Measurements from ENCODE around the gene CFAP58.

CFAP58 gene

DNA sequence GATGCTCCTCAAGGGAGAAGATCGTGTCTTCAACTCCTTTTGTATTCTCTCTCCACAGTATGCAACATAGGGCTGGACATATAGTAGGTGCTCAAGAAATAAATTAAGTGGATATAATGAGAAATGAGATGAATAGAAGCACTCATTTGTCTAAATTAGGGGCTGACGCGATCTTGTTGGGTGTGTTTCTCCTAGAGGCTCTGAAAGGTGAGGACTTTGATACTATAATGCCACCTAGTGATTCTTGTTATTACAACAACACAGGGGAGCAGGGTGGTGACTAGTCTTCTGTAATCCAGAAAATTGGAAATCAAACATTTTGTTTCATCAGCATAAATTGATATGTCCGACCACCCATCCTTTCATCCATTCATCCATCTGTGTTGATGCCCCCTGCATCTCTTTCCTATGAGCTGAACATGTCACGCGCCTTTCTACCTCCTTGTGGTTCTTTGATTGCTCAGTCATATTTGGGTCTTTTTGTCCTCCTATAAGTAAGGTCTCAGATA, 3.5 kb upstream of the CFAP58 start:
- Histone ChIP-seq H3K4me3 (IDR thresholded peaks at IDR 0.05; ENCODE audit: insufficient read depth, low read depth, low read length) (no peak overlapping the region), H3K9ac (no peak overlapping the region), H3K4me1 (ENCODE audit: low read depth, poor library complexity, severe bottlenecking) (peaks cover 29% of the 10 kb centered on the region), H3K27ac (no peak overlapping the region), H3K79me2 (ENCODE audit: insufficient read depth, low read depth) (no peaks in the 10 kb centered on the region), H2AFZ (ENCODE audit: low read depth) (peak overlapping the region; percentile 11; the same call in 1 of the 2 replicates), H3K36me3 (ENCODE audit: insufficient read depth) (no peaks in the 10 kb centered on the region), H4K20me1 (ENCODE audit: insufficient read depth) (no peaks in the 10 kb centered on the region), H3K4me2 (peak overlapping the region; percentile 14; the same call in 1 of the 2 replicates), H3K27me3 (ENCODE audit: insufficient read depth, low read depth) (no peaks in the 10 kb centered on the region)
- TF ChIP-seq, protein P1, sequence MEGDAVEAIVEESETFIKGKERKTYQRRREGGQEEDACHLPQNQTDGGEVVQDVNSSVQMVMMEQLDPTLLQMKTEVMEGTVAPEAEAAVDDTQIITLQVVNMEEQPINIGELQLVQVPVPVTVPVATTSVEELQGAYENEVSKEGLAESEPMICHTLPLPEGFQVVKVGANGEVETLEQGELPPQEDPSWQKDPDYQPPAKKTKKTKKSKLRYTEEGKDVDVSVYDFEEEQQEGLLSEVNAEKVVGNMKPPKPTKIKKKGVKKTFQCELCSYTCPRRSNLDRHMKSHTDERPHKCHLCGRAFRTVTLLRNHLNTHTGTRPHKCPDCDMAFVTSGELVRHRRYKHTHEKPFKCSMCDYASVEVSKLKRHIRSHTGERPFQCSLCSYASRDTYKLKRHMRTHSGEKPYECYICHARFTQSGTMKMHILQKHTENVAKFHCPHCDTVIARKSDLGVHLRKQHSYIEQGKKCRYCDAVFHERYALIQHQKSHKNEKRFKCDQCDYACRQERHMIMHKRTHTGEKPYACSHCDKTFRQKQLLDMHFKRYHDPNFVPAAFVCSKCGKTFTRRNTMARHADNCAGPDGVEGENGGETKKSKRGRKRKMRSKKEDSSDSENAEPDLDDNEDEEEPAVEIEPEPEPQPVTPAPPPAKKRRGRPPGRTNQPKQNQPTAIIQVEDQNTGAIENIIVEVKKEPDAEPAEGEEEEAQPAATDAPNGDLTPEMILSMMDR (conservative IDR thresholded peaks at IDR 0.05; ENCODE audit: low read depth, low read length): peak; percentile 55

DNA sequence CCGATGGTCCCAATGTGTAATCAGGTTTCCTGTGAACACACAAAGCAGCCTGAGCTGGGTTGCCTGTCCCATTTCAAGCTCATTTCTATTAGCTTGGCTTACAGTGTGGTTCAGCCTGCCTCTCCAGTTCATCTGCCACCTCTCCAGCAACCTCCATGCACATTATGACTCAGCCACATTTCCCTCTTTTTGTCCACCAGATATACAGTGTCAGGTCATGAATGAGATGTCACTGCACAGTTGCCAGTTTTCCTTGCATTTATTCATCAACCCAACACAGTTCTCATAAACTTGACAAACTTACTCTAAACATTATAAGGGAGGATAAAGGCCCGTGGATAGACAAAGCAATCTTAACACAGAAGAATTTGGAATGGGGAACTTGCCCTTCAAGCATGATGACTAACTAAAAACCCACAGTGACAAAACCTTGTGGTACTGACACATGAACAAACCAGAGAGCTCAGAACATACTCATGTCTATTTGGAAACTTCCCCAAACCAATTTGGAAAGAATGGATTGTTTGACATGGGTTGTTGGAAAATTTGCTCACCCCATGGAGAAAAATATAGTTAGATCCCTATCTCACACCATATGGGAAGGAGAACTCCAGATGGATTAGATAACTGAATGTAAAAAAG, 2.5 kb upstream of the CFAP58 start:
- peaks cover 29% of the 10 kb centered on the region for H3K4me1 ChIP-seq (ENCODE audit: low read depth, poor library complexity, severe bottlenecking)
- H3K4me3 ChIP-seq (IDR thresholded peaks at IDR 0.05; ENCODE audit: insufficient read depth, low read depth, low read length): no peak overlapping the region
- no peaks in the 10 kb centered on the region for H4K20me1 ChIP-seq (ENCODE audit: insufficient read depth)
- no peak overlapping the region for H3K27ac ChIP-seq
- TF ChIP-seq, protein P1 (conservative IDR thresholded peaks at IDR 0.05; ENCODE audit: low read depth, low read length): no peak
- no peaks in the 10 kb centered on the region for H3K36me3 ChIP-seq (ENCODE audit: insufficient read depth)
- H2AFZ ChIP-seq (ENCODE audit: low read depth): no peak overlapping the region
- H3K9ac ChIP-seq: no peak overlapping the region
- H3K4me2 ChIP-seq: no peak overlapping the region
- no peaks in the 10 kb centered on the region for H3K27me3 ChIP-seq (ENCODE audit: insufficient read depth, low read depth)
- no peaks in the 10 kb centered on the region for H3K79me2 ChIP-seq (ENCODE audit: insufficient read depth, low read depth)

DNA sequence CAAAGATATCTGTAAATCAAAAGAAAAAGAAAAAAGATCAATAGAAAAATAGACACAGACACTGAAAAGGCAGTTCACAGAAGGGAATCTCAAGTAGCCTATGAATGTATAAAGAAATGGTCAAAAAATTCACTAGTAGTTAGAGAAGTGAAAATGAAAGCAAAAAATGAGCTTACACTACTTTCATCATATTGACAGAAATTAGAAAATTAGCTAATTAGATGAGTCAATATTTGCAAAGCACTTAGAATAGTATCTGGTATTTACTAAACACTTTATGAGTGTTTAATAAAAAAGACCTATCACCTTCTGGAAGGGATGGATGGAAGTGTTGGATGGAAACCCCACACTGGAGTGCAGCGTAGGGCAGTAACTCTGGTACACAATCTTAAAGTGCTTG, 1.7 kb upstream of the CFAP58 start:
- no peaks in the 10 kb centered on the region for H3K79me2 ChIP-seq (ENCODE audit: insufficient read depth, low read depth)
- no peak overlapping the region for H3K27ac ChIP-seq
- no peak overlapping the region for H2AFZ ChIP-seq (ENCODE audit: low read depth)
- H3K9ac ChIP-seq: no peak overlapping the region
- H3K36me3 ChIP-seq (ENCODE audit: insufficient read depth): no peaks in the 10 kb centered on the region
- peaks cover 29% of the 10 kb centered on the region for H3K4me1 ChIP-seq (ENCODE audit: low read depth, poor library complexity, severe bottlenecking)
- TF ChIP-seq, protein P1 (conservative IDR thresholded peaks at IDR 0.05; ENCODE audit: low read depth, low read length): no peak
- no peak overlapping the region for H3K4me3 ChIP-seq (IDR thresholded peaks at IDR 0.05; ENCODE audit: insufficient read depth, low read depth, low read length)
- H3K4me2 ChIP-seq: peak overlapping the region; percentile 13; the same call in 1 of the 2 replicates
- H4K20me1 ChIP-seq (ENCODE audit: insufficient read depth): no peaks in the 10 kb centered on the region
- no peaks in the 10 kb centered on the region for H3K27me3 ChIP-seq (ENCODE audit: insufficient read depth, low read depth)

DNA sequence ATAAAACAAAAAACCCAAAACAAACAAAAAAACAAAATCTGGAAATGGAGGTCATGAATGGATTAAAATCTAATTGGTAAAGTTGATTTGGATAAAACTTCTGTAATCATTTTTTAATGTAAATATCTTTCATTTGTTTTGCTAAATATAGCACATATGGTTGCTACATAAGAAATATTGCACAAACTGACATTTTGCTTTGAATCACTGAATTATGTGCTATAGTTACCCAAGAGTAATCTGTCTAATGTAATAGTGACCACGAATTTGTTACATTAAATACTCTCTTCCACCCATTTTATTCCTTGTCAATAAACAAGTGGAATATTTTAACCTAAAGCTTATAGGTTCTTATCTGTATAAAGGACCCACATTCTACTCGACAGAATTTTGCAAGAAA, 6.2 kb downstream of the CFAP58 start:
- H3K4me1 ChIP-seq (ENCODE audit: low read depth, poor library complexity, severe bottlenecking): no peaks in the 10 kb centered on the region
- no peak overlapping the region for H3K4me3 ChIP-seq (IDR thresholded peaks at IDR 0.05; ENCODE audit: insufficient read depth, low read depth, low read length)
- TF ChIP-seq, protein P1 (conservative IDR thresholded peaks at IDR 0.05; ENCODE audit: low read depth, low read length): no peak
- no peaks in the 10 kb centered on the region for H3K79me2 ChIP-seq (ENCODE audit: insufficient read depth, low read depth)
- no peak overlapping the region for H3K9ac ChIP-seq
- H4K20me1 ChIP-seq (ENCODE audit: insufficient read depth): no peaks in the 10 kb centered on the region
- H3K27ac ChIP-seq: no peak overlapping the region
- no peaks in the 10 kb centered on the region for H3K36me3 ChIP-seq (ENCODE audit: insufficient read depth)
- no peak overlapping the region for H3K4me2 ChIP-seq
- H2AFZ ChIP-seq (ENCODE audit: low read depth): no peak overlapping the region
- H3K27me3 ChIP-seq (ENCODE audit: insufficient read depth, low read depth): no peaks in the 10 kb centered on the region
